K562 (cell line): Measurements from ENCODE around the gene HEATR9. TPM values are rescaled to one million over a fixed set of nuclear protein-coding genes. Genes with fewer than 3 reads are reported as not detected.

Source experiments
- CBX5 ChIP-seq: IDR thresholded peaks from 2 replicates; pipeline ENCODE4 v1.6.1; 2014; ENCODE audit warnings: low read depth, borderline replicate concordance
- MXI1 ChIP-seq: IDR thresholded peaks from 2 replicates; pipeline ENCODE4 v1.6.1; 2011; ENCODE audit warnings: low read depth, mild to moderate bottlenecking, improper control_type of control experiment, low read length
- POLR2H ChIP-seq: IDR thresholded peaks from 2 replicates; pipeline ENCODE4 v1.6.1; 2016; ENCODE audit warnings: missing genetic modification characterization, low read depth, mild to moderate bottlenecking, control low read depth, missing compliant biosample characterization, moderate library complexity
- RBFOX2 ChIP-seq: fragments of 200-400 bp; formaldehyde crosslinking; IDR thresholded peaks from 2 replicates; pipeline ENCODE4 v1.6.1; 2017; ENCODE audit warnings: low read depth, mild to moderate bottlenecking, low read length, moderate library complexity
- RERE ChIP-seq: sonication (generic); formaldehyde crosslinking; IDR thresholded peaks from 2 replicates; pipeline ENCODE4 v1.8.0; 2023; ENCODE audit warnings: missing genetic modification reagents, mild to moderate bottlenecking, borderline replicate concordance
- ZNF24 ChIP-seq: fragments of 450-650 bp; IDR thresholded peaks from 2 replicates; pipeline ENCODE4 v1.6.1; 2016
- polyA plus RNA-seq, 8 experiments: library from polyadenylated mRNA; depleted of rRNA in 4 of 8; stranded (reverse) in 5 of 8; unstranded in 3 of 8; fragments of >200 nt; fragmentation: Nextera tagmentation in 2 of 8; fragmentation: Illumina TruSeq in 1 of 8; extraction: Ambion mirVana in 2 of 8; extraction: Trizol in 1 of 8; gene quantifications; 2 replicates each; pipeline versions ENCODE4 v1.2.1 to v1.2.3, GENCODE V29; 2011 to 2014; ENCODE audit warnings: inconsistent platforms in 1 of 8, missing spikeins in 1 of 8
- total RNA-seq, 7 experiments: library from RNA; depleted of rRNA in 6 of 7; stranded (reverse); fragments of >200 nt in 6 of 7; fragmentation: Illumina TruSeq in 2 of 7; extraction: Trizol in 2 of 7; gene quantifications; 2 replicates each; pipeline versions ENCODE4 v1.2.1 to v1.2.3, GENCODE V29; 2011 to 2021; ENCODE audit warnings: low replicate concordance in 1 of 7

HEATR9 gene
- total and polyA plus RNA-seq, 9 of the 15 experiments (the other 6 are each of a cell fraction or from before 2014, with no cell fraction given): not detected

GRCh38 chr17:35878361-35878760 lies 9.7 kb upstream of the HEATR9 start (continued):
- TF ChIP-seq RERE: no peak
- no peak for TF ChIP-seq POLR2H (tag)
- no peak for TF ChIP-seq CBX5
- no peak for TF ChIP-seq MXI1
- TF ChIP-seq RBFOX2: no peak
- no peak for TF ChIP-seq ZNF24
